HG03103 (cell line): ENCODE measurements around the gene IQGAP1.
"Not testable (repeated sequence)": the region's sequence is repeated elsewhere in the genome, so short reads cannot be mapped to it uniquely, and the experiment has no call there.

Experiments
- ATAC-seq: cut with Tn5 transposase; IDR thresholded peaks from one replicate; pipeline ENCODE4 v1.9.1; 2021; ENCODE audit warnings: low read depth; ENCODE audit not compliant: unreplicated experiment

IQGAP1 gene

GRCh38 chr15:90387534-90388461 is at the start of gene IQGAP1:
IQGAP1 (plus strand) TSS chr15:90388242; CDS start chr15:90388342, 100 bp downstream.
- peak; percentile 85 for ATAC-seq

GRCh38 chr15:90338532-90338931 is 49.5 kb upstream of the IQGAP1 start:
- no peak for ATAC-seq

GRCh38 chr15:90340345-90340744 is 47.7 kb upstream of the IQGAP1 start:
- no peak for ATAC-seq

GRCh38 chr15:90343302-90343790 is 44.7 kb upstream of the IQGAP1 start:
- ATAC-seq: no peak

GRCh38 chr15:90344662-90345061 is 43.4 kb upstream of the IQGAP1 start:
- no peak for ATAC-seq

GRCh38 chr15:90345857-90346256 is 42.2 kb upstream of the IQGAP1 start:
- no peak for ATAC-seq

GRCh38 chr15:90347431-90348065 is 40.5 kb upstream of the IQGAP1 start:
- ATAC-seq: not testable (repeated sequence)

- no peak for ATAC-seq
Observed at GRCh38 chr15:90348456-90348855, 39.6 kb upstream of the IQGAP1 start.

GRCh38 chr15:90349072-90349471 is 39.0 kb upstream of the IQGAP1 start:
- no peak for ATAC-seq

GRCh38 chr15:90349821-90350220 is 38.2 kb upstream of the IQGAP1 start:
- ATAC-seq: no peak

- no peak for ATAC-seq
Observed at GRCh38 chr15:90351479-90352106, 36.4 kb upstream of the IQGAP1 start.

- ATAC-seq: peak; percentile 99
Observed at GRCh38 chr15:90352107-90352893, 35.7 kb upstream of the IQGAP1 start, which contains the start of gene ZNF774. ZNF774 (plus strand) TSS chr15:90352284; CDS start chr15:90354661, 2,377 bp downstream.

- ATAC-seq: no peak
Observed at GRCh38 chr15:90354986-90355385, 33.1 kb upstream of the IQGAP1 start.

GRCh38 chr15:90358124-90359033 is 29.7 kb upstream of the IQGAP1 start:
- ATAC-seq: no peak

GRCh38 chr15:90360746-90361145 is 27.3 kb upstream of the IQGAP1 start:
- no peak for ATAC-seq

GRCh38 chr15:90362936-90363212 is 25.2 kb upstream of the IQGAP1 start:
- no peak for ATAC-seq

GRCh38 chr15:90364251-90364650 is 23.8 kb upstream of the IQGAP1 start:
- ATAC-seq: no peak

- no peak for ATAC-seq
Observed at GRCh38 chr15:90365414-90366055, 22.5 kb upstream of the IQGAP1 start.

GRCh38 chr15:90367576-90367975 is 20.5 kb upstream of the IQGAP1 start:
- ATAC-seq: no peak
